ENCODE results near the gene RASSF7.

- TF ChIP-seq EZH2 (IDR thresholded peaks at IDR 0.05; ENCODE audit: insufficient read depth, poor library complexity, severe bottlenecking) (no peak), EZH2phosphoT487 (IDR thresholded peaks at IDR 0.05; ENCODE audit: insufficient read depth, low read depth) (no peak)
These were observed 20.0 kb upstream of the RASSF7 start for GRCh38 chr11:540583-541432.

All from GM23248 (cell line).